HCT116 (cell line): Measurements from ENCODE around the gene TDRD7. TPM values are rescaled to one million over a fixed set of nuclear protein-coding genes. Genes with fewer than 3 reads are reported as not detected.
"Not testable (repeated sequence)": the region's sequence is repeated elsewhere in the genome, so short reads cannot be mapped to it uniquely, and the experiment has no call there.

Source experiments
- ATAC-seq: fragments of 200-7000 bp; cut with Tn5 transposase; 2 replicates; pipeline ENCODE4 v1.9.1; 2020; ENCODE audit warnings: mild to moderate bottlenecking, moderate library complexity
- BruUV-seq: library from RNA; stranded (reverse); fragments of 400-500 nt; replicated peaks from 2 replicates; lab custom pipeline; 2021; lab: Mats Ljungman, UMichigan
- CTCF ChIA-PET: fragments of 300-600 bp; sonication (Branson Sonifier 250); formaldehyde crosslinking; loops from one replicate; lab custom pipeline; 2021; ENCODE audit warnings: antibody characterized with exemption; lab: Charles Lee
- POLR2A ChIA-PET: fragments of 300-600, 350-600 bp; sonication (Branson Sonifier 250); formaldehyde crosslinking; loops from one replicate; lab custom pipeline; 2021; ENCODE audit warnings: antibody characterized with exemption; lab: Charles Lee
- RAD21 ChIA-PET, 2 experiments: fragments of 300-600 bp; sonication (Branson Sonifier 250); formaldehyde crosslinking; loops; one replicate each; lab custom pipeline; 2023; ENCODE audit warnings: low total read pairs in 2 of 2; ENCODE audit not compliant: uncharacterized antibody in 2 of 2, unreplicated experiment in 2 of 2, low non-redundant PET in 1 of 2; lab: Charles Lee
- DNase-seq: peaks from one replicate; pipeline ENCODE4 v3.0.0-alpha.2; 2010; ENCODE audit warnings: low read depth, low spot score
- H2AFZ ChIP-seq: fragments of 200-600 bp; shearing (Covaris generic), sonication (generic); 2 replicates; pipeline ENCODE4 v1.6.1; 2017; ENCODE audit warnings: low read depth, mixed run types, mixed read lengths, antibody characterized with exemption, low read length; ENCODE audit not compliant: poor library complexity, severe bottlenecking
- H3K27ac ChIP-seq: 2 replicates; pipeline ENCODE4 v1.5.1; 2012; ENCODE audit warnings: low read depth, low read length
- H3K27me3 ChIP-seq: fragments of 200-600 bp; sonication (generic); 2 replicates; pipeline ENCODE4 v1.6.1; 2016; ENCODE audit warnings: mixed run types, low read length, mixed read lengths; ENCODE audit not compliant: insufficient read depth
- H3K36me3 ChIP-seq, 2 experiments: fragments of 200-500 bp in 1 of 2; fragments of 200-600 bp in 1 of 2; sonication (Bioruptor generic) in 1 of 2; sonication (generic) in 1 of 2; 2 replicates each; pipeline versions ENCODE4 v1.5.1 to v1.6.1; 2014 to 2016; ENCODE audit warnings: low read length in 2 of 2, inconsistent platforms in 1 of 2, mixed read lengths in 1 of 2, mixed run types in 1 of 2; ENCODE audit not compliant: insufficient read depth in 2 of 2, control insufficient read depth in 1 of 2
- H3K4me1 ChIP-seq, 2 experiments: fragments of 200-600 bp in 1 of 2; sonication (generic) in 1 of 2; 2 replicates each; pipeline versions ENCODE4 v1.5.1 to v1.6.1; 2012 to 2017; ENCODE audit warnings: low read length in 2 of 2, inconsistent platforms in 1 of 2, mild to moderate bottlenecking in 1 of 2, mixed read lengths in 1 of 2, mixed run types in 1 of 2, moderate library complexity in 1 of 2; ENCODE audit not compliant: insufficient read depth in 2 of 2, control insufficient read depth in 1 of 2
- H3K4me2 ChIP-seq: fragments of 200-600 bp; sonication (generic); 2 replicates; pipeline ENCODE4 v1.6.1; 2017; ENCODE audit warnings: mixed run types, low read length, mixed read lengths
- H3K4me3 ChIP-seq, 2 experiments: fragments of 200-600 bp in 1 of 2; sonication (generic) in 1 of 2; replicated peaks in 1 of 2; 2 replicates each; pipeline ENCODE4 v1.5.1; 2011 to 2016; ENCODE audit warnings: low read length in 2 of 2, control low read depth in 1 of 2, low read depth in 1 of 2, mild to moderate bottlenecking in 1 of 2, mixed read lengths in 1 of 2, mixed run types in 1 of 2
- H3K79me2 ChIP-seq: fragments of 200-600 bp; sonication (generic); 2 replicates; pipeline ENCODE4 v1.6.1; 2017; ENCODE audit warnings: mild to moderate bottlenecking, mixed run types, low read length, moderate library complexity, mixed read lengths; ENCODE audit not compliant: insufficient read depth
- H3K9ac ChIP-seq: fragments of 200-600 bp; sonication (generic); 2 replicates; pipeline ENCODE4 v1.6.1; 2016; ENCODE audit warnings: low read length, mixed read lengths
- H3K9me2 ChIP-seq: fragments of 200-600 bp; sonication (generic), shearing (Covaris generic); 2 replicates; pipeline ENCODE4 v1.6.1; 2017; ENCODE audit warnings: mixed run types, mild to moderate bottlenecking, moderate library complexity; ENCODE audit not compliant: insufficient read depth
- H3K9me3 ChIP-seq, 2 experiments: fragments of 200-500 bp in 1 of 2; fragments of 200-600 bp in 1 of 2; sonication (Bioruptor generic) in 1 of 2; sonication (generic) in 1 of 2; 2 replicates each; pipeline ENCODE4 v1.6.1; 2014 to 2017; ENCODE audit warnings: low read length in 2 of 2, mixed read lengths in 2 of 2, inconsistent platforms in 1 of 2, low read depth in 1 of 2, mild to moderate bottlenecking in 1 of 2, mixed run types in 1 of 2, moderate library complexity in 1 of 2; ENCODE audit not compliant: control insufficient read depth in 1 of 2, insufficient read depth in 1 of 2
- H4K20me1 ChIP-seq: fragments of 200-600 bp; sonication (generic), shearing (Covaris generic); 2 replicates; pipeline ENCODE4 v1.6.1; 2017; ENCODE audit warnings: mixed run types, mild to moderate bottlenecking, moderate library complexity; ENCODE audit not compliant: insufficient read depth
- CTCF ChIP-seq, 3 experiments: fragments of 200-600 bp in 1 of 3; sonication (generic) in 1 of 3; IDR thresholded peaks in 2 of 3; conservative IDR thresholded peaks in 1 of 3; 2 replicates each; pipeline ENCODE4 v1.5.1; 2012 to 2017; ENCODE audit warnings: low read depth in 2 of 3, low read length in 2 of 3, antibody characterized with exemption in 1 of 3, borderline replicate concordance in 1 of 3, control low read depth in 1 of 3, mild to moderate bottlenecking in 1 of 3, mixed read lengths in 1 of 3, mixed run types in 1 of 3, moderate library complexity in 1 of 3; ENCODE audit not compliant: insufficient read depth in 1 of 3
- intact Hi-C: fragments of 100-400 bp; cut with micrococcal nuclease; formaldehyde crosslinking; loops from 2 replicates; pipeline ENCODE4 v1.10.0; 2022
- total RNA-seq: library from RNA; stranded (reverse); gene quantifications from one replicate; pipeline ENCODE4 v1.2.1, GENCODE V29; 2021; ENCODE audit not compliant: unreplicated experiment

Gene TDRD7
- total RNA-seq, 1 experiment from 2014 or later = 8.0 TPM

GRCh38 chr9:97491216-97491999 lies 79.5 kb downstream of the TDRD7 start (continued):
- TF ChIP-seq CTCF (IDR thresholded peaks at IDR 0.05 in 2 of 3, conservative IDR thresholded peaks at IDR 0.05 in 1 of 3; ENCODE audit: borderline replicate concordance in 1 of 3, insufficient read depth in 1 of 3, low read depth in 2 of 3, low read length in 2 of 3) = no peak

GRCh38 chr9:97497558-97498375 lies 85.9 kb downstream of the TDRD7 start:
- H3K36me3 ChIP-seq, H3K79me2 ChIP-seq, H3K27ac ChIP-seq, BruUV-seq, H2AFZ ChIP-seq, H3K4me2 ChIP-seq, H3K9me2 ChIP-seq, H4K20me1 ChIP-seq, CTCF ChIA-PET, POLR2A ChIA-PET, H3K4me3 ChIP-seq, H3K9me3 ChIP-seq, RAD21 ChIA-PET, H3K27me3 ChIP-seq, DNase-seq, ATAC-seq, intact Hi-C loops, H3K9ac ChIP-seq: not testable (repeated sequence)
- peaks cover 0 to 16% of the 10 kb centered on the region in 2 experiments; a peak in 1 of 4 replicates for H3K4me1 ChIP-seq

- CTCF ChIA-PET, intact Hi-C loops: not testable (repeated sequence)
These were observed 87.0 kb downstream of the TDRD7 start for GRCh38 chr9:97498846-97499245.

More at GRCh38 chr9:97498846-97499245, 87.0 kb downstream of the TDRD7 start:
- H2AFZ ChIP-seq, ATAC-seq, H3K4me2 ChIP-seq, BruUV-seq, H3K79me2 ChIP-seq, H3K36me3 ChIP-seq, H3K9me2 ChIP-seq, RAD21 ChIA-PET, H3K9me3 ChIP-seq, H3K27me3 ChIP-seq, POLR2A ChIA-PET, H4K20me1 ChIP-seq, H3K9ac ChIP-seq, H3K27ac ChIP-seq, H3K4me3 ChIP-seq, DNase-seq: not testable (repeated sequence)
- peaks cover 0 to 16% of the 10 kb centered on the region in 2 experiments; a peak in 1 of 4 replicates for H3K4me1 ChIP-seq
